ENCODE measurements around the gene YJU2.

- TF ChIP-seq CTCF (conservative IDR thresholded peaks at IDR 0.05) (no peak), ZFX (IDR thresholded peaks at IDR 0.05) (no peak)
Measured at GRCh38 chr19:4298810-4299550, 52.1 kb downstream of the YJU2 start.
